ENCODE data around the gene HIP1.

The HIP1 gene

GRCh38 chr7:75743455-75743859 lies 4.7 kb upstream of the HIP1 start:
- H3K4me3 ChIP-seq (ENCODE audit: control insufficient read depth, low read depth, low read length), result no peak overlapping the region
- no peak for DNase-seq (ENCODE audit: low read depth)
- TF ChIP-seq CTCF (IDR thresholded peaks at IDR 0.05; ENCODE audit: control insufficient read depth, insufficient read depth, low read depth, low read length, missing control alignments), result no peak

- no peak for TF ChIP-seq CTCF (IDR thresholded peaks at IDR 0.05; ENCODE audit: control insufficient read depth, insufficient read depth, low read depth, low read length, missing control alignments)
- H3K4me3 ChIP-seq (ENCODE audit: control insufficient read depth, low read depth, low read length), result no peak overlapping the region
- no peak for DNase-seq (ENCODE audit: low read depth)
These were observed 2.2 kb upstream of the HIP1 start for GRCh38 chr7:75740846-75741497.

GRCh38 chr7:75739796-75740672 lies 1.3 kb upstream of the HIP1 start:
- TF ChIP-seq CTCF (IDR thresholded peaks at IDR 0.05; ENCODE audit: control insufficient read depth, insufficient read depth, low read depth, low read length, missing control alignments), result no peak
- DNase-seq (ENCODE audit: low read depth), result no peak
- peak overlapping the region; percentile 82 for H3K4me3 ChIP-seq (ENCODE audit: control insufficient read depth, low read depth, low read length)

- H3K4me3 ChIP-seq (ENCODE audit: control insufficient read depth, low read depth, low read length), result peak overlapping the region; percentile 85
- TF ChIP-seq CTCF (IDR thresholded peaks at IDR 0.05; ENCODE audit: control insufficient read depth, insufficient read depth, low read depth, low read length, missing control alignments), result no peak
- DNase-seq (ENCODE audit: low read depth), result peak; percentile 94
These were observed 444 bp upstream of the HIP1 start for GRCh38 chr7:75738975-75739795.

- no peak for TF ChIP-seq CTCF (IDR thresholded peaks at IDR 0.05; ENCODE audit: control insufficient read depth, insufficient read depth, low read depth, low read length, missing control alignments)
- H3K4me3 ChIP-seq (ENCODE audit: control insufficient read depth, low read depth, low read length), result peak overlapping the region; percentile 85
- no peak for DNase-seq (ENCODE audit: low read depth)
These were observed 711 bp downstream of the HIP1 start for GRCh38 chr7:75737856-75738603.

All from AG09309 (cell line).